NCI-H460 (cell line): ENCODE data around the gene REXO5. TPM values are rescaled to one million over a fixed set of nuclear protein-coding genes. Genes with fewer than 3 reads are reported as not detected.
A peak's percentile ranks its signal among the peaks of the same experiment; 100 is the strongest.
"Not testable (repeated sequence)": the region's sequence is repeated elsewhere in the genome, so short reads cannot be mapped to it uniquely, and the experiment has no call there.

Source experiments
- DNase-seq: peaks from one replicate; pipeline ENCODE4 v3.0.0-alpha.2; 2016; ENCODE audit warnings: low read depth; ENCODE audit errors: extremely low read depth
- total RNA-seq: library from RNA; depleted of rRNA; stranded (reverse); fragments of >200 nt; shearing (Covaris generic); gene quantifications from 2 replicates; pipeline ENCODE4 v1.2.3, GENCODE V29; 2014

The REXO5 gene
- total RNA-seq, 1 experiment from 2014 or later, result 6.1 TPM

- no peak for DNase-seq
These were observed 8.0 kb upstream of the REXO5 start for GRCh38 chr16:20798364-20798763.

- DNase-seq, result no peak
These were observed 6.7 kb upstream of the REXO5 start for GRCh38 chr16:20799599-20799998.

- DNase-seq, result no peak
These were observed 5.0 kb upstream of the REXO5 start for GRCh38 chr16:20801278-20801677.

- no peak for DNase-seq
These were observed 3.2 kb upstream of the REXO5 start for GRCh38 chr16:20803192-20803560.

- no peak for DNase-seq
These were observed 2.6 kb upstream of the REXO5 start for GRCh38 chr16:20803561-20804214.

GRCh38 chr16:20805684-20806167, 601 bp upstream of the REXO5 start:
- not testable (repeated sequence) for DNase-seq

- no peak for DNase-seq
These were observed 1.5 kb downstream of the REXO5 start for GRCh38 chr16:20807862-20808261.

- DNase-seq, result no peak
These were observed 5.6 kb downstream of the REXO5 start for GRCh38 chr16:20811889-20812439.

- DNase-seq, result no peak
These were observed 6.2 kb downstream of the REXO5 start for GRCh38 chr16:20812510-20812909.

GRCh38 chr16:20814784-20815183, 8.5 kb downstream of the REXO5 start:
- no peak for DNase-seq

- DNase-seq, result no peak
These were observed 12.7 kb downstream of the REXO5 start for GRCh38 chr16:20818929-20819585.

GRCh38 chr16:20821682-20822081, 15.4 kb downstream of the REXO5 start:
- no peak for DNase-seq

- DNase-seq, result no peak
These were observed 16.4 kb downstream of the REXO5 start for GRCh38 chr16:20822521-20823325.

- DNase-seq, result peak; percentile 32
These were observed 19.8 kb downstream of the REXO5 start for GRCh38 chr16:20826039-20826566.

- no peak for DNase-seq
These were observed 23.2 kb downstream of the REXO5 start for GRCh38 chr16:20829536-20829935.

- DNase-seq, result no peak
These were observed 24.0 kb downstream of the REXO5 start for GRCh38 chr16:20830372-20830771.

GRCh38 chr16:20833086-20833485, 26.8 kb downstream of the REXO5 start:
- no peak for DNase-seq

GRCh38 chr16:20838240-20838639, 31.9 kb downstream of the REXO5 start:
- no peak for DNase-seq

GRCh38 chr16:20839504-20839903, 33.2 kb downstream of the REXO5 start:
- DNase-seq, result no peak

GRCh38 chr16:20844054-20844453, 37.7 kb downstream of the REXO5 start:
- no peak for DNase-seq

- no peak for DNase-seq
These were observed 38.3 kb downstream of the REXO5 start for GRCh38 chr16:20844588-20844987.
